Measurements from ENCODE around the gene PCDH15. TPM values are rescaled to one million over a fixed set of nuclear protein-coding genes. Genes with fewer than 3 reads are reported as not detected.

Gene PCDH15
- polyA plus RNA-seq, 1 of the 3 experiments (the other 2 are of a cell fraction), result 0.03 TPM

DNA sequence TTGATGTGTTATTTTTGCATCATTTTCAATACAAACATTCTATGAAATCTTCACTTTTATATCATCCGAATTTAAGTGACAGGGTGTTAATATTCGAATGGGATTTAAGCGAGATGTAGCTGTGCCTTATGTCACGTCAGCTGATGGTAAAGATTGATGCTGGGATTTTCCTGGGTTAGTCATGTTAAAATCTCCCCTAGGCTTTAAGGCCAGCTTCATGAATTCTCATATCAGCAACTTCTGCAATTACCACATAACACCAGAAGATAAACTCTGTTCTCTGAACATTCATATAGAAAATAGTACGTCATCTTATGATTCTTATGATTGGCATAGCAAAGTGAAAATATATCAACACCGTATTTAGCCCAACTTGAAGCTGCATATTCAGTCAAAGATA is 669.2 kb downstream of the PCDH15 start (continued):
- no peak for TF ChIP-seq YY1 (IDR thresholded peaks at IDR 0.05; ENCODE audit: low read depth)
- TF ChIP-seq NRF1 (IDR thresholded peaks at IDR 0.05; ENCODE audit: low read depth, low read length), result no peak
- TF ChIP-seq FOXM1 (IDR thresholded peaks at IDR 0.05; ENCODE audit: low read depth), result no peak

DNA sequence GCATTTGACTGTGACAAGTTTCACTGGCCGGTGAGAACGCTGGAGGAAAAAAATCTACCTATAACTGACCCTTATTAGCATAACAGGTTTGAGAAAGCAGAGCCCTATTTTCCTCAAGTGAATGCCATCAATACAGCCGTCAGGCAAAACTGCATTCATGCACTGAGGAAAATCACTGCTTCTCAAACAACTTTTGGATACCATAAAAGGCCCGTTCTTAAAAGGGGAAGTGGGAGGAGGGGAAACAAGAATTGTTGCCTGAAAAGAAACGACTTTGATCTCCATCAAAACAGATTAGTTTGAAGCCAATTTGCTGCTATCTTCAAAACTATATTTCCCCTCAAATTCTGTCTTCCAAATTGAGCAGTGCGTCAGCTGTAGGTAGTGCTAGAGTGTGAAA is 670.6 kb downstream of the PCDH15 start:
- no peak for DNase-seq
- WGBS (ENCODE audit: low lambda C conversion rate), result 41% methylated on average over 6 of the region's 6 CpGs
- H3K9me2 ChIP-seq, result no peaks in the 10 kb centered on the region
- H3K9me3 ChIP-seq, result no peaks in the 10 kb centered on the region
- no peaks in the 10 kb centered on the region for H3K36me3 ChIP-seq (replicated peaks in 1 of 2; ENCODE audit: control insufficient read depth in 1 of 2, insufficient read depth in 2 of 2, low read length in 1 of 2)
- H3K27me3 ChIP-seq (ENCODE audit: insufficient read depth), result no peaks in the 10 kb centered on the region
- H3K4me2 ChIP-seq, result no peak overlapping the region
- POLR2A ChIA-PET, result no interaction called here
- CTCF ChIA-PET, result no interaction called here
- no peak overlapping the region for H3K9ac ChIP-seq
- no peaks in the 10 kb centered on the region for H3K79me2 ChIP-seq (ENCODE audit: insufficient read depth)
- no peaks in the 10 kb centered on the region for H3K4me1 ChIP-seq (ENCODE audit: control insufficient read depth in 1 of 2, insufficient read depth in 2 of 2, low read depth in 1 of 2, low read length in 1 of 2)
- no peak overlapping the region for H3K4me3 ChIP-seq (ENCODE audit: low read depth in 2 of 2, low read length in 1 of 2)
- no peak overlapping the region for H3K27ac ChIP-seq (ENCODE audit: low read depth in 2 of 2, low read length in 1 of 2)
- no peak for TF ChIP-seq NRF1 (IDR thresholded peaks at IDR 0.05; ENCODE audit: low read depth, low read length)
- no peak for TF ChIP-seq JUND (IDR thresholded peaks at IDR 0.05)
- no peak for TF ChIP-seq GABPA (IDR thresholded peaks at IDR 0.05; ENCODE audit: low read depth)
- TF ChIP-seq SIN3A (IDR thresholded peaks at IDR 0.05; ENCODE audit: borderline replicate concordance, low read depth, low read length), result no peak
- no peak for TF ChIP-seq POLR2AphosphoS5 (IDR thresholded peaks at IDR 0.05; ENCODE audit: low read depth, low read length)
- TF ChIP-seq, protein P1, sequence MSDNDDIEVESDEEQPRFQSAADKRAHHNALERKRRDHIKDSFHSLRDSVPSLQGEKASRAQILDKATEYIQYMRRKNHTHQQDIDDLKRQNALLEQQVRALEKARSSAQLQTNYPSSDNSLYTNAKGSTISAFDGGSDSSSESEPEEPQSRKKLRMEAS (IDR thresholded peaks at IDR 0.05; ENCODE audit: low read depth), result no peak
- TF ChIP-seq, protein P2, sequence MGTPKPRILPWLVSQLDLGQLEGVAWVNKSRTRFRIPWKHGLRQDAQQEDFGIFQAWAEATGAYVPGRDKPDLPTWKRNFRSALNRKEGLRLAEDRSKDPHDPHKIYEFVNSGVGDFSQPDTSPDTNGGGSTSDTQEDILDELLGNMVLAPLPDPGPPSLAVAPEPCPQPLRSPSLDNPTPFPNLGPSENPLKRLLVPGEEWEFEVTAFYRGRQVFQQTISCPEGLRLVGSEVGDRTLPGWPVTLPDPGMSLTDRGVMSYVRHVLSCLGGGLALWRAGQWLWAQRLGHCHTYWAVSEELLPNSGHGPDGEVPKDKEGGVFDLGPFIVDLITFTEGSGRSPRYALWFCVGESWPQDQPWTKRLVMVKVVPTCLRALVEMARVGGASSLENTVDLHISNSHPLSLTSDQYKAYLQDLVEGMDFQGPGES (IDR thresholded peaks at IDR 0.05; ENCODE audit: low read depth, low read length), result no peak
- TF ChIP-seq MEF2A (IDR thresholded peaks at IDR 0.05; ENCODE audit: borderline replicate concordance, low read depth), result no peak
- TF ChIP-seq, protein P3, sequence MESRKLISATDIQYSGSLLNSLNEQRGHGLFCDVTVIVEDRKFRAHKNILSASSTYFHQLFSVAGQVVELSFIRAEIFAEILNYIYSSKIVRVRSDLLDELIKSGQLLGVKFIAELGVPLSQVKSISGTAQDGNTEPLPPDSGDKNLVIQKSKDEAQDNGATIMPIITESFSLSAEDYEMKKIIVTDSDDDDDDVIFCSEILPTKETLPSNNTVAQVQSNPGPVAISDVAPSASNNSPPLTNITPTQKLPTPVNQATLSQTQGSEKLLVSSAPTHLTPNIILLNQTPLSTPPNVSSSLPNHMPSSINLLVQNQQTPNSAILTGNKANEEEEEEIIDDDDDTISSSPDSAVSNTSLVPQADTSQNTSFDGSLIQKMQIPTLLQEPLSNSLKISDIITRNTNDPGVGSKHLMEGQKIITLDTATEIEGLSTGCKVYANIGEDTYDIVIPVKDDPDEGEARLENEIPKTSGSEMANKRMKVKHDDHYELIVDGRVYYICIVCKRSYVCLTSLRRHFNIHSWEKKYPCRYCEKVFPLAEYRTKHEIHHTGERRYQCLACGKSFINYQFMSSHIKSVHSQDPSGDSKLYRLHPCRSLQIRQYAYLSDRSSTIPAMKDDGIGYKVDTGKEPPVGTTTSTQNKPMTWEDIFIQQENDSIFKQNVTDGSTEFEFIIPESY (IDR thresholded peaks at IDR 0.05; ENCODE audit: borderline replicate concordance, low read depth), result no peak
- TF ChIP-seq, protein P4, sequence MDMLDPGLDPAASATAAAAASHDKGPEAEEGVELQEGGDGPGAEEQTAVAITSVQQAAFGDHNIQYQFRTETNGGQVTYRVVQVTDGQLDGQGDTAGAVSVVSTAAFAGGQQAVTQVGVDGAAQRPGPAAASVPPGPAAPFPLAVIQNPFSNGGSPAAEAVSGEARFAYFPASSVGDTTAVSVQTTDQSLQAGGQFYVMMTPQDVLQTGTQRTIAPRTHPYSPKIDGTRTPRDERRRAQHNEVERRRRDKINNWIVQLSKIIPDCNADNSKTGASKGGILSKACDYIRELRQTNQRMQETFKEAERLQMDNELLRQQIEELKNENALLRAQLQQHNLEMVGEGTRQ (IDR thresholded peaks at IDR 0.05; ENCODE audit: borderline replicate concordance, low read depth, low read length), result no peak
- TF ChIP-seq FOXJ3 (CRISPR knock-in tag; IDR thresholded peaks at IDR 0.05), result no peak
- no peak for TF ChIP-seq GATA2 (CRISPR knock-in tag; IDR thresholded peaks at IDR 0.05)
- TF ChIP-seq ELF1 (IDR thresholded peaks at IDR 0.05), result no peak
- no peak overlapping the region for H2AFZ ChIP-seq (ENCODE audit: low read depth)
- no peaks in the 10 kb centered on the region for H4K20me1 ChIP-seq (ENCODE audit: insufficient read depth)
- H3F3A ChIP-seq (replicated peaks; ENCODE audit: insufficient read depth), result no peaks in the 10 kb centered on the region
